GM12801 (cell line): ENCODE data around the gene FAM186B.

Experiments
- TF ChIP-seq, protein P1 (sequence below): IDR thresholded peaks from one replicate; pipeline ENCODE4 v1.5.1; 2011; ENCODE audit warnings: control low read depth; ENCODE audit not compliant: insufficient read length; ENCODE audit errors: extremely low read depth

Gene FAM186B

DNA sequence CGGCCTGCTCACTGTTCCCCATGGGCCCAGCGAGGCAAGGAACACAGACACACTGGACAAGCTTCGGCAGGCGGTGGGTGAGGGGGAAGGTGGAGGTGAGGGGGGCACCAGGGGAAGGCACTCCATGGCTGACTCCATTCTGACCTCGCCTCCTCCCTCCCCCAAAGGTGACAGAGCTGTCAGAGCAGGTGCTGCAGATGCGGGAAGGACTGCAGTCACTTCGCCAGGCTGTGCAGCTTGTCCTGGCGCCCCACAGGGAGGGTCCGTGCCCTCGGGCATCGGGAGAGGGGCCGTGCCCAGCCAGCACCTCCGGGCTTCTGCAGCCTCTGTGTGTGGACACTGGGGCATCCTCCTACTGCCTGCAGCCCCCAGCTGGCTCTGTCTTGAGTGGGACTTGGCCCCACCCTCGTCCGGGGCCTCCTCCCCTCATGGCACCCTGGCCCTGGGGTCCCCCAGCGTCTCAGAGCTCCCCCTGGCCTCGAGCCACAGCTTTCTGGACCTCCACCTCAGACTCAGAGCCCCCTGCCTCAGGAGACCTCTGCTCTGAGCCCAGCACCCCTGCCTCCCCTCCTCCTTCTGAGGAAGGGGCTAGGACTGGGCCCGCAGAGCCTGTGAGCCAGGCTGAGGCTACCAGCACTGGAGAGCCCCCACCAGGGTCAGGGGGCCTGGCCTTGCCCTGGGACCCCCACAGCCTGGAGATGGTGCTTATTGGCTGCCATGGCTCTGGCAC lies 48.1 kb downstream of the FAM186B start:
- TF ChIP-seq, protein P1, sequence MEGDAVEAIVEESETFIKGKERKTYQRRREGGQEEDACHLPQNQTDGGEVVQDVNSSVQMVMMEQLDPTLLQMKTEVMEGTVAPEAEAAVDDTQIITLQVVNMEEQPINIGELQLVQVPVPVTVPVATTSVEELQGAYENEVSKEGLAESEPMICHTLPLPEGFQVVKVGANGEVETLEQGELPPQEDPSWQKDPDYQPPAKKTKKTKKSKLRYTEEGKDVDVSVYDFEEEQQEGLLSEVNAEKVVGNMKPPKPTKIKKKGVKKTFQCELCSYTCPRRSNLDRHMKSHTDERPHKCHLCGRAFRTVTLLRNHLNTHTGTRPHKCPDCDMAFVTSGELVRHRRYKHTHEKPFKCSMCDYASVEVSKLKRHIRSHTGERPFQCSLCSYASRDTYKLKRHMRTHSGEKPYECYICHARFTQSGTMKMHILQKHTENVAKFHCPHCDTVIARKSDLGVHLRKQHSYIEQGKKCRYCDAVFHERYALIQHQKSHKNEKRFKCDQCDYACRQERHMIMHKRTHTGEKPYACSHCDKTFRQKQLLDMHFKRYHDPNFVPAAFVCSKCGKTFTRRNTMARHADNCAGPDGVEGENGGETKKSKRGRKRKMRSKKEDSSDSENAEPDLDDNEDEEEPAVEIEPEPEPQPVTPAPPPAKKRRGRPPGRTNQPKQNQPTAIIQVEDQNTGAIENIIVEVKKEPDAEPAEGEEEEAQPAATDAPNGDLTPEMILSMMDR: no peak

- TF ChIP-seq, protein P1: no peak
Observed at GRCh38 chr12:49556391-49557186, 48.9 kb downstream of the FAM186B start.

- TF ChIP-seq, protein P1: no peak
Observed at GRCh38 chr12:49555631-49556390, 49.6 kb downstream of the FAM186B start.

DNA sequence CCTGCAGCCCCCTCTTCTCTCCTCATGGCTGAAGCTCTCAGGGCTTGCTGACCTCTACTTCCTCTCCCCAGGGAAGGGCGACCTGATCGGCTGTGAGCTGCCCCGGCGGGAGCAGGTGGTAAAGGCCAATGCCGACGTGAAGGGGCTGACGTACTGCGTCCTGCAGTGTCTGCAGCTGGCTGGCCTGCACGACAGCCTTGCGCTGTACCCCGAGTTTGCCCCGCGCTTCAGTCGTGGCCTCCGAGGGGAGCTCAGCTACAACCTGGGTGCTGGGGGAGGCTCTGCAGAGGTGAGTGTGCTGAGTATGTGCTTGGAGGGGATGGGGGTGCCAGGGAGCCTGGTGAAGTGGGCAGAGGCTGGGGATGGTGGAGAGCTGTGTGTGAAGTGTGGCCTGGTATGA lies 51.2 kb downstream of the FAM186B start:
- TF ChIP-seq, protein P1: no peak

DNA sequence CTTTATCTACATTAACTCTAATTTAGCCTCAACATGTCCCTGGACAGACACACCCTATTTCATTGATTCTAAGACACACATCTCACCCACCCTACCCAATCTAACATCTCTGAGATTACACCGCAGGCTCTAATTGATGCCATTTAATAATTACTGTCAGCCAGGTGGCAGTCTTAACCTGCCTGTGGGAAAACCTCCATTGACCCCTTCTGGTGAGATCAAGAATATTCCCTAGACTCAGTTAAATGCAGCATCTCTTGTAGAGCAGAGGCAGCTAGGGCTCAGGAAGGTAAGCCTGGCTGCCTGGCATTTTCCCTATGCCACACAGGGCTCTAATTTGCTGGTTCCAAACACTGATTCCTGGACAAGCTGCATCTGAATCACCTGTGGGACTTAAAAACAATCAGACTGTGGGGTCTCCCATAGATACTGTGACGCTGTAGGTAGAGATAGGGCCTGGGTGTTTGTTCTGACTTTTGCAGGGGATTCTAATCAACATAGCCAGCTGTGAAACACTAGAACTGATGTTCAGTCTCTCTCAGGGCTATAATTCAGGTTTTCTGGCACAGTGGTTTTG lies 51.8 kb downstream of the FAM186B start:
- TF ChIP-seq, protein P1: no peak

DNA sequence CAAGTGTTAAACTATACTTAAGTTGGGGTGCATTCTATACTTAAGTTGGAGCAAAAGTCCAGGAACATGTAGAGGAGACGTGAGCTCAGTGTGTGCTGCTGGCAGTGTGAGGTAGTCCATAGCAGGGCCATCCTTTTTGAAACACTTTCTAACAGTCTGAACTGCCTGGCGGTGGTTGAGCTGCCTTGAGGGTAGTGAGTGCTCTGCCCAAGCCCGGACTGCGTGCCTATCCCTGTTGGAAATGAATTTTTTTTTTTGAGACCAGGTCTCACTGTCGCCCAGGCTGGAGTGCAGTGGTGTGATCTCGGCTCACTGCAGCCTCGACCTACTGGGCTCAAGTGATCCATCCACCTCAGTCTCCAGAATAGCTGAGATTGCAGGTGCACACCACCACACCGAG lies 52.5 kb downstream of the FAM186B start:
- TF ChIP-seq, protein P1: no peak

DNA sequence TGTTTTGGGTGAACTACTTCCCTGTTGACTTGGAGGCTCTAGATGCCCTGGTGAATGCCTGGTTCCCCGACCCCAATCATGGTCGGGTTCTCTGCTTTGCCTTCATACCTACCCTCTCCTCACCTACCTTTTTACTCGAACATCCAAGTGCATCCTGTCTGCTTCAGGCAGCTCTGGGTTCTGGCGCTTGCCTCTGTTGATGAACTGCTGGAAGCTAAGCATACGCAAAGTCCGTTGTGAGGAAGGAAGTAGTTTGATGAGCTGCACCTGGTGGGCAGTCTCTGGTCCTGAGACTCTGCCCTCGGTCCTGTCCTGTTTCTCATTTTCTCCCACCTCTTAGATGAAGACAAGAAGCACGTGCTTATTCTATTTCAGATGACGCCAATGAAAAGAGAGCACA lies 53.0 kb downstream of the FAM186B start:
- TF ChIP-seq, protein P1: no peak
